Measurements from ENCODE around the gene KPNA1.
"Not testable (repeated sequence)": the region's sequence is repeated elsewhere in the genome, so short reads cannot be mapped to it uniquely, and the experiment has no call there.

KPNA1 gene

GRCh38 chr3:122475316-122475715, 39.4 kb downstream of the KPNA1 start:
- DNase-seq (ENCODE audit: low read depth), result no peak

- no peak for DNase-seq (ENCODE audit: low read depth)
These were observed 45.1 kb downstream of the KPNA1 start for GRCh38 chr3:122469659-122470058.

GRCh38 chr3:122468896-122469533, 45.7 kb downstream of the KPNA1 start:
- DNase-seq (ENCODE audit: low read depth), result no peak

- DNase-seq (ENCODE audit: low read depth), result no peak
These were observed 48.0 kb downstream of the KPNA1 start for GRCh38 chr3:122466701-122467240.

GRCh38 chr3:122464659-122465058, 50.1 kb downstream of the KPNA1 start:
- no peak for DNase-seq (ENCODE audit: low read depth)

GRCh38 chr3:122462406-122462805, 52.3 kb downstream of the KPNA1 start:
- no peak for DNase-seq (ENCODE audit: low read depth)

- no peak for DNase-seq (ENCODE audit: low read depth)
These were observed 52.9 kb downstream of the KPNA1 start for GRCh38 chr3:122461806-122462205.

- no peak for DNase-seq (ENCODE audit: low read depth)
These were observed 55.7 kb downstream of the KPNA1 start for GRCh38 chr3:122458992-122459391.

- no peak for DNase-seq (ENCODE audit: low read depth)
These were observed 57.0 kb downstream of the KPNA1 start for GRCh38 chr3:122457706-122458105.

GRCh38 chr3:122456074-122456473, 58.7 kb downstream of the KPNA1 start:
- no peak for DNase-seq (ENCODE audit: low read depth)

- DNase-seq (ENCODE audit: low read depth), result no peak
These were observed 63.4 kb downstream of the KPNA1 start for GRCh38 chr3:122451371-122451770.

GRCh38 chr3:122448218-122448617, 66.5 kb downstream of the KPNA1 start:
- not testable (repeated sequence) for DNase-seq (ENCODE audit: low read depth)

- DNase-seq (ENCODE audit: low read depth), result not testable (repeated sequence)
These were observed 70.2 kb downstream of the KPNA1 start for GRCh38 chr3:122444491-122444887.

GRCh38 chr3:122443762-122444490, 70.8 kb downstream of the KPNA1 start:
- DNase-seq (ENCODE audit: low read depth), result not testable (repeated sequence)

- DNase-seq (ENCODE audit: low read depth), result no peak
These were observed 71.6 kb downstream of the KPNA1 start for GRCh38 chr3:122443090-122443489.

GRCh38 chr3:122435950-122436349, 78.8 kb downstream of the KPNA1 start:
- DNase-seq (ENCODE audit: low read depth), result no peak

GRCh38 chr3:122430371-122430770, 84.4 kb downstream of the KPNA1 start:
- no peak for DNase-seq (ENCODE audit: low read depth)

GRCh38 chr3:122427857-122428471, 86.8 kb downstream of the KPNA1 start:
- no peak for DNase-seq (ENCODE audit: low read depth)

- DNase-seq (ENCODE audit: low read depth), result no peak
These were observed 92.9 kb downstream of the KPNA1 start for GRCh38 chr3:122421836-122422235.

GRCh38 chr3:122421101-122421500, 93.6 kb downstream of the KPNA1 start:
- DNase-seq (ENCODE audit: low read depth), result no peak

- no peak for DNase-seq (ENCODE audit: low read depth)
These were observed 97.8 kb downstream of the KPNA1 start for GRCh38 chr3:122416966-122417365.

GRCh38 chr3:122415762-122416654, 98.7 kb downstream of the KPNA1 start, which contains the start of gene WDR5B:
WDR5B (minus strand) TSS chr3:122416062; CDS start chr3:122415528, 534 bp downstream.
- DNase-seq (ENCODE audit: low read depth), result peak; percentile 99

Data from activated T-cell treated with anti-CD3 and anti-CD28 coated beads for 1 hour (primary cell).